Measurements from ENCODE around the gene CAPNS2.

GRCh38 chr16:55539488-55539887 is 27.0 kb upstream of the CAPNS2 start:
- TF ChIP-seq, protein P1, sequence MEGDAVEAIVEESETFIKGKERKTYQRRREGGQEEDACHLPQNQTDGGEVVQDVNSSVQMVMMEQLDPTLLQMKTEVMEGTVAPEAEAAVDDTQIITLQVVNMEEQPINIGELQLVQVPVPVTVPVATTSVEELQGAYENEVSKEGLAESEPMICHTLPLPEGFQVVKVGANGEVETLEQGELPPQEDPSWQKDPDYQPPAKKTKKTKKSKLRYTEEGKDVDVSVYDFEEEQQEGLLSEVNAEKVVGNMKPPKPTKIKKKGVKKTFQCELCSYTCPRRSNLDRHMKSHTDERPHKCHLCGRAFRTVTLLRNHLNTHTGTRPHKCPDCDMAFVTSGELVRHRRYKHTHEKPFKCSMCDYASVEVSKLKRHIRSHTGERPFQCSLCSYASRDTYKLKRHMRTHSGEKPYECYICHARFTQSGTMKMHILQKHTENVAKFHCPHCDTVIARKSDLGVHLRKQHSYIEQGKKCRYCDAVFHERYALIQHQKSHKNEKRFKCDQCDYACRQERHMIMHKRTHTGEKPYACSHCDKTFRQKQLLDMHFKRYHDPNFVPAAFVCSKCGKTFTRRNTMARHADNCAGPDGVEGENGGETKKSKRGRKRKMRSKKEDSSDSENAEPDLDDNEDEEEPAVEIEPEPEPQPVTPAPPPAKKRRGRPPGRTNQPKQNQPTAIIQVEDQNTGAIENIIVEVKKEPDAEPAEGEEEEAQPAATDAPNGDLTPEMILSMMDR (IDR thresholded peaks at IDR 0.05) = no peak
- TF ChIP-seq EZH2phosphoT487 (IDR thresholded peaks at IDR 0.05) = no peak
